ENCODE measurements around the gene GSTP1. TPM values are rescaled to one million over a fixed set of nuclear protein-coding genes. Genes with fewer than 3 reads are reported as not detected.
"Not testable (repeated sequence)": the region's sequence is repeated elsewhere in the genome, so short reads cannot be mapped to it uniquely, and the experiment has no call there.

Gene GSTP1
- polyA plus RNA-seq, 1 donor, result 200 TPM

- not testable (repeated sequence) for DNase-seq (ENCODE audit: low read depth)
Measured at GRCh38 chr11:67597458-67597857, 13.8 kb downstream of the GSTP1 start.

- DNase-seq (ENCODE audit: low read depth), result not testable (repeated sequence)
Measured at GRCh38 chr11:67597963-67598362, 14.4 kb downstream of the GSTP1 start.

- DNase-seq (ENCODE audit: low read depth), result no peak
Measured at GRCh38 chr11:67599149-67599548, 15.5 kb downstream of the GSTP1 start.

GRCh38 chr11:67600324-67601029, 16.9 kb downstream of the GSTP1 start:
- DNase-seq (ENCODE audit: low read depth), result no peak

GRCh38 chr11:67601098-67601497, 17.5 kb downstream of the GSTP1 start:
- DNase-seq (ENCODE audit: low read depth), result no peak

GRCh38 chr11:67604119-67604518, 20.5 kb downstream of the GSTP1 start:
- not testable (repeated sequence) for DNase-seq (ENCODE audit: low read depth)

GRCh38 chr11:67604815-67605214, 21.2 kb downstream of the GSTP1 start:
- DNase-seq (ENCODE audit: low read depth), result no peak

- no peak for DNase-seq (ENCODE audit: low read depth)
Measured at GRCh38 chr11:67605231-67606011, 21.8 kb downstream of the GSTP1 start.

- DNase-seq (ENCODE audit: low read depth), result no peak
Measured at GRCh38 chr11:67606093-67606491, 22.5 kb downstream of the GSTP1 start.

- peak; percentile 82 for DNase-seq (ENCODE audit: low read depth)
Measured at GRCh38 chr11:67606492-67607295, 23.1 kb downstream of the GSTP1 start, which contains the start of gene NDUFV1. NDUFV1 (plus strand) TSS chr11:67606936; CDS start chr11:67607005, 69 bp downstream.

GRCh38 chr11:67607507-67607906, 23.9 kb downstream of the GSTP1 start:
- DNase-seq (ENCODE audit: low read depth), result no peak

GRCh38 chr11:67608486-67608885, 24.9 kb downstream of the GSTP1 start:
- no peak for DNase-seq (ENCODE audit: low read depth)

GRCh38 chr11:67609316-67609715, 25.7 kb downstream of the GSTP1 start:
- DNase-seq (ENCODE audit: low read depth), result no peak

GRCh38 chr11:67610302-67610868, 26.8 kb downstream of the GSTP1 start:
- DNase-seq (ENCODE audit: low read depth), result no peak

GRCh38 chr11:67611165-67611564, 27.6 kb downstream of the GSTP1 start:
- no peak for DNase-seq (ENCODE audit: low read depth)

GRCh38 chr11:67611704-67612587, 28.3 kb downstream of the GSTP1 start:
- no peak for DNase-seq (ENCODE audit: low read depth)

GRCh38 chr11:67612751-67613150, 29.1 kb downstream of the GSTP1 start:
- DNase-seq (ENCODE audit: low read depth), result no peak

GRCh38 chr11:67613313-67613959, 29.8 kb downstream of the GSTP1 start:
- DNase-seq (ENCODE audit: low read depth), result no peak

GRCh38 chr11:67613960-67614715, 30.5 kb downstream of the GSTP1 start:
- no peak for DNase-seq (ENCODE audit: low read depth)
